ENCODE results near the gene CCBE1.

The CCBE1 gene

DNA sequence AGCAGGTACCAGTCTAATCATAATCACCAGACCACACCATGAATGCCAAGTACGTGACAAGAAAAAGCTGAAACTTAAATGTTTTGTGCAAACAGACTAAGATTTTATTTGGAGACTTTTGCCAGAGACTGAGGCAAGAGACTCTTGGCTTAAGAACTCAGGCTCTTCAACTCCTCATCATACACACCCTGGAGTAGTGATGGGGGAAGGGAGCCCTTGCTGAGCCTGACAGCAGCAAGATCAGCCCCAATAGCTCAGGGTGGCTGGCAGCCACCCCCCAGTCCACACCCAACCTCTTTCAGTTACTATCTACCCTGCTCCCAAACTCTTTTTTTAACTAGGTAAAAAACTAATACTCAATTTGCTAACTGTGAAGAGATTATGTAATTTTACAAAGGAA lies 114.8 kb downstream of the CCBE1 start:
- H3K4me3 ChIP-seq (ENCODE audit: low read depth, low read length) = no peak overlapping the region

DNA sequence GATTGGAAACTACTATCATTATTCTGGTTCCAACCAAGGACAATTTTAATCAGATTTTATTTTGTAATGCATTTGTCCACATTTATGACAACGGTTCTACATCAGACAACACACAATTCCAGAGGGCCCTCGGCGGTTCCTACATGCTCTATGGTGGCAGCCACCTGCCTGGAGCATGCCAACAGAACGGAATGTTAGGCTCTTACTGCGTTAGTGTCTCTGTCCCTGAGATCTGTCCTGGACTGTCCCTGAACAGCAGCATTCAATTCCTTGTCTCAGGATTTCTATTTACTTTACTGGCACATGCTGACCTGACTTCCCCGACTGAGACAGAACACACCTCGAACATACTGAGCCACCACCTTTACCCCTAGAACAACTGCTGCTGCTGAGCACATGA lies 117.7 kb downstream of the CCBE1 start:
- TF ChIP-seq, protein P1, sequence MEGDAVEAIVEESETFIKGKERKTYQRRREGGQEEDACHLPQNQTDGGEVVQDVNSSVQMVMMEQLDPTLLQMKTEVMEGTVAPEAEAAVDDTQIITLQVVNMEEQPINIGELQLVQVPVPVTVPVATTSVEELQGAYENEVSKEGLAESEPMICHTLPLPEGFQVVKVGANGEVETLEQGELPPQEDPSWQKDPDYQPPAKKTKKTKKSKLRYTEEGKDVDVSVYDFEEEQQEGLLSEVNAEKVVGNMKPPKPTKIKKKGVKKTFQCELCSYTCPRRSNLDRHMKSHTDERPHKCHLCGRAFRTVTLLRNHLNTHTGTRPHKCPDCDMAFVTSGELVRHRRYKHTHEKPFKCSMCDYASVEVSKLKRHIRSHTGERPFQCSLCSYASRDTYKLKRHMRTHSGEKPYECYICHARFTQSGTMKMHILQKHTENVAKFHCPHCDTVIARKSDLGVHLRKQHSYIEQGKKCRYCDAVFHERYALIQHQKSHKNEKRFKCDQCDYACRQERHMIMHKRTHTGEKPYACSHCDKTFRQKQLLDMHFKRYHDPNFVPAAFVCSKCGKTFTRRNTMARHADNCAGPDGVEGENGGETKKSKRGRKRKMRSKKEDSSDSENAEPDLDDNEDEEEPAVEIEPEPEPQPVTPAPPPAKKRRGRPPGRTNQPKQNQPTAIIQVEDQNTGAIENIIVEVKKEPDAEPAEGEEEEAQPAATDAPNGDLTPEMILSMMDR (IDR thresholded peaks at IDR 0.05; ENCODE audit: low read depth, low read length, missing control alignments) = no peak
- H3K4me3 ChIP-seq (ENCODE audit: low read depth, low read length) = no peak overlapping the region
- in situ Hi-C loops (cut with HindIII; ENCODE audit: low sequenced_read_pairs) = no loop called here
- DNase-seq (ENCODE audit: low read depth) = no peak

More for the DNA sequence above, 114.8 kb downstream of the CCBE1 start:
- no peak for DNase-seq (ENCODE audit: low read depth)
- TF ChIP-seq, protein P1 (IDR thresholded peaks at IDR 0.05; ENCODE audit: low read depth, low read length, missing control alignments) = no peak
- in situ Hi-C loops (cut with HindIII; ENCODE audit: low sequenced_read_pairs) = no loop called here

DNA sequence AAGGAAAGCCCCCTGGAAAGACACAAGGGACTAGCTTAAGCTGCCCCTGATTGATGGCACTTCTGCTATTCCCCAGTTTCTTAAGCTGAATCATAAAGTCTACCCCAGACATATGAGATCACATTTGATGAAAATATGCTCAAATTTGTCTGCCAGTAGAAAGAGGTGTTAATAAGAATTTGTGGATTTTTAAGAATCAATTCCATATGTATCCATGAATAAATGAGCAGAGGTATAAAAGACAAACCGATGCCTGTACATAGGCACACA lies 119.9 kb downstream of the CCBE1 start:
- in situ Hi-C loops (cut with HindIII; ENCODE audit: low sequenced_read_pairs) = no loop called here
- TF ChIP-seq, protein P1 (IDR thresholded peaks at IDR 0.05; ENCODE audit: low read depth, low read length, missing control alignments) = no peak
- DNase-seq (ENCODE audit: low read depth) = no peak
- H3K4me3 ChIP-seq (ENCODE audit: low read depth, low read length) = no peak overlapping the region

DNA sequence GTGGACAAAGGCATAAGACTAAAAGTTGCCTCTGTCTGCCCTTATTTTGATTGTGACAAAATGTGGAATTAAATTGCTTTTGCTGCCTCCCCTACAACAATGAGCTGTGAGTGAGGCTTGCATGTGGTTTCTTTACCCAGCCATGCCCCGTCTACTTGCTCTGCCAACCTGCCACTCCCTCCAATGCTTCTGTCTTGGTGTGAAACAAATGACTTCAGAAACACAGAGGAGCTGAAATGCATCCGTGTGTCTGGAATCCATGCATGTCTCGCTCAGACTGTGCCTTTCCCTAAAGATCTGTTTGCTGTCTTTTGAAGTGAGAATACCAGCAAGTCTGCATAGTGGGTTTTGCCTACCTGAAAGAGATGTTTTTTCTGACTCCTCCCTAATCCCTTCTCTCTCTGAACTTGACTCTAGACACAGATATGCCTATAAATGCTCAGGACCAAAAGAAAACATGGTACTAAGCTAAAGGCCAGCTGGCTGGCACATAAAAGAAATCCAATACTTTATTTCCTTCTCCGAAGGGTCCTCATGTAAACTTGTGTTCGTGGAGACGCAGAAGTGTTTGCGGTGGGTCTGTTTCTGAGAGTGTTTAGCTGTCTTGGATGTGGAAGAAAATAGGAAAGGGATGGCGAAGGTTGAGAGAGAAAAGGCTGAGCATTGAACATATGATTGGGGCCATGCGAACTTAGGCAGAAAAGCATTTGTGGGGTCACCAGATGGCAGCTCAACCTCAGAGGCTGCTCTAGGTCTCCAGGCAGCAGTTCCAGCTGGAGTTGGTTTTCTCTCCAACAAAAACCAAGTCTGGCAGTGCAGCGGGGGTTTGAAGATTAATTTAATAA lies 120.5 kb downstream of the CCBE1 start:
- H3K4me3 ChIP-seq (ENCODE audit: low read depth, low read length) = no peak overlapping the region
- in situ Hi-C loops (cut with HindIII; ENCODE audit: low sequenced_read_pairs) = no loop called here
- DNase-seq (ENCODE audit: low read depth) = no peak
- TF ChIP-seq, protein P1 (IDR thresholded peaks at IDR 0.05; ENCODE audit: low read depth, low read length, missing control alignments) = no peak

DNA sequence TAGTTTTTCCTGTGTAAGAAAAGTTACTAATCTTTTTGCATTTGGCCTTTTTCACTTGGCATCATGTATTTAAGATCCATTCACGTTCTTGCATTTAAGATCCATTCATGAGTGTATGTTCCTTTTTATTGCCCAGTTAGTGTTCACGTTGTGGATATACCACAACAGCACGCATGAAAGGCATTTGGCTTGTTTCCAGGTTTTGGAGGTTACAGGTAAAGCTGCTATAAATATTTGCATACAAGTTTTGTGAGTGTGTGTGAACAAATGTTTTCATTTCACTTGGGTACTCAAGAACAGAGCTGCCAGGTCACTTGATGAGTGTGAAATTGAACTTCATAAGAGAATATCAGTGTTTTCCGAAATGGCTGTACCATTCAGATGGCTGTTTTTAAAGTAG lies 121.2 kb downstream of the CCBE1 start:
- TF ChIP-seq, protein P1 (IDR thresholded peaks at IDR 0.05; ENCODE audit: low read depth, low read length, missing control alignments) = no peak
- no peak overlapping the region for H3K4me3 ChIP-seq (ENCODE audit: low read depth, low read length)
- in situ Hi-C loops (cut with HindIII; ENCODE audit: low sequenced_read_pairs) = no loop called here
- no peak for DNase-seq (ENCODE audit: low read depth)

DNA sequence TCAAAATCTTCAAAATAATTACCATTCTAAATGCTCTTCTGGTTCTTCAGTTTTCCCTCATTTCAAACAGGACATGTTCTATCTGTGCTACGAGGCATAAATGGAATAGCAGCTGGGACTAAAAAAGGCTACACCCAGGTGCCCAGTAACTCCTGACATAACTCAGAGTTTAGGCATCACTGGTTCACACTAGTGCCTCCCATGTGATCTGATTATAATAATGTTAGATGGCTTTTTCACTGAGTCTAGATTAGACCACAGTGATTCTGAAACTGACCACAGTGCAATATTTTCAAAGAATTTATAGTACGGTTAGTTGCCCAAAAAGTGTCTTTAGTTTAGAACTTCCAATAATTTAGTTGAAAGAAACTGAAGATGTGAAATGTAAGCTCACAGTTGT lies 123.3 kb downstream of the CCBE1 start:
- TF ChIP-seq, protein P1 (IDR thresholded peaks at IDR 0.05; ENCODE audit: low read depth, low read length, missing control alignments) = no peak
- no peak for DNase-seq (ENCODE audit: low read depth)
- in situ Hi-C loops (cut with HindIII; ENCODE audit: low sequenced_read_pairs) = no loop called here
- H3K4me3 ChIP-seq (ENCODE audit: low read depth, low read length) = no peak overlapping the region

Measured in astrocyte of the cerebellum (primary cell).